DOHH2 (cell line): ENCODE data around the gene NEMF.
"Not testable (repeated sequence)": the region's sequence is repeated elsewhere in the genome, so short reads cannot be mapped to it uniquely, and the experiment has no call there.

Experiments used
- H3F3A ChIP-seq: fragments of 200-600 bp; sonication (generic), shearing (Covaris generic); 2 replicates; pipeline ENCODE4 v1.6.0; 2016; ENCODE audit warnings: antibody characterized with exemption, mild to moderate bottlenecking; ENCODE audit not compliant: control insufficient read depth, insufficient read depth
- H3K27ac ChIP-seq: fragments of 200-600 bp; sonication (generic); 2 replicates; pipeline ENCODE4 v1.5.1; 2014; ENCODE audit warnings: low read depth, mild to moderate bottlenecking, low read length, moderate library complexity
- H3K27me3 ChIP-seq: fragments of 200-600 bp; sonication (generic); 2 replicates; pipeline ENCODE4 v1.6.1; 2014; ENCODE audit warnings: mild to moderate bottlenecking, low read length, mixed read lengths; ENCODE audit not compliant: control insufficient read depth
- H3K36me3 ChIP-seq: fragments of 200-600 bp; sonication (generic); 2 replicates; pipeline ENCODE4 v1.6.1; 2014; ENCODE audit warnings: mild to moderate bottlenecking, low read length, moderate library complexity, mixed read lengths; ENCODE audit not compliant: control insufficient read depth
- H3K4me1 ChIP-seq: fragments of 200-600 bp; sonication (generic); 2 replicates; pipeline ENCODE4 v1.6.1; 2014; ENCODE audit warnings: mild to moderate bottlenecking, low read length, mixed read lengths; ENCODE audit not compliant: control insufficient read depth
- H3K4me2 ChIP-seq: fragments of 200-600 bp; sonication (generic); 2 replicates; pipeline ENCODE4 v1.6.0; 2014; ENCODE audit warnings: mild to moderate bottlenecking, low read length, moderate library complexity
- H3K4me3 ChIP-seq: fragments of 200-600 bp; sonication (generic); 2 replicates; pipeline ENCODE4 v1.5.1; 2014; ENCODE audit warnings: mild to moderate bottlenecking, low read length, mixed read lengths
- H3K79me2 ChIP-seq: fragments of 200-600 bp; sonication (generic); 2 replicates; pipeline ENCODE4 v1.6.1; 2014; ENCODE audit warnings: mild to moderate bottlenecking, low read length, mixed read lengths; ENCODE audit not compliant: control insufficient read depth
- H3K9me2 ChIP-seq: fragments of 200-600 bp; sonication (generic); replicated peaks from 2 replicates; pipeline ENCODE4 v1.6.1; 2014; ENCODE audit warnings: mild to moderate bottlenecking, low read length, mixed read lengths; ENCODE audit not compliant: control insufficient read depth
- H3K9me3 ChIP-seq: fragments of 200-600 bp; sonication (generic); 2 replicates; pipeline ENCODE4 v1.6.1; 2014; ENCODE audit warnings: antibody characterized with exemption, low read length, mixed read lengths; ENCODE audit not compliant: control insufficient read depth, insufficient read depth
- H4K20me1 ChIP-seq: fragments of 200-600 bp; sonication (generic); 2 replicates; pipeline ENCODE4 v1.6.0; 2014; ENCODE audit warnings: low read depth, mild to moderate bottlenecking, antibody characterized with exemption, low read length, moderate library complexity; ENCODE audit not compliant: control insufficient read depth, insufficient read depth
- CTCF ChIP-seq: fragments of 200-600 bp; sonication (generic); IDR thresholded peaks from one replicate; pipeline ENCODE4 v1.5.1; 2014; ENCODE audit warnings: antibody characterized with exemption, mild to moderate bottlenecking, low read depth, low read length; ENCODE audit not compliant: poor library complexity, severe bottlenecking
- EZH2phosphoT487 ChIP-seq: fragments of 200-600 bp; sonication (generic); IDR thresholded peaks from 2 replicates; pipeline ENCODE4 v1.6.1; 2017; ENCODE audit warnings: borderline replicate concordance, mild to moderate bottlenecking, antibody characterized with exemption, low read length, moderate library complexity, mixed read lengths

Gene NEMF

GRCh38 chr14:49897965-49898364, 45.4 kb upstream of the NEMF start:
- Histone ChIP-seq H3K27me3 (no peaks in the 10 kb centered on the region), H3K4me1 (peaks cover 40% of the 10 kb centered on the region), H3K9me3 (no peaks in the 10 kb centered on the region), H3K36me3 (peaks cover 56% of the 10 kb centered on the region), H3K79me2 (peaks cover 66% of the 10 kb centered on the region), H3K4me3 (peak overlapping the region; percentile 32), H3K27ac (no peak overlapping the region), H3F3A (peaks cover 56% of the 10 kb centered on the region), H3K4me2 (peak overlapping the region; percentile 66), H4K20me1 (peaks cover 37% of the 10 kb centered on the region), H3K9me2 (no peaks in the 10 kb centered on the region)
- no peak for TF ChIP-seq CTCF
- TF ChIP-seq EZH2phosphoT487 = no peak

- peaks cover 56% of the 10 kb centered on the region for H3K36me3 ChIP-seq
- H3K79me2 ChIP-seq = peaks cover 70% of the 10 kb centered on the region
- peak overlapping the region; percentile 98 for H3K4me3 ChIP-seq
- peak overlapping the region; percentile 66 for H3K4me2 ChIP-seq
- no peaks in the 10 kb centered on the region for H3K27me3 ChIP-seq
- H3K27ac ChIP-seq = no peak overlapping the region
- no peaks in the 10 kb centered on the region for H3K9me3 ChIP-seq
- peaks cover 56% of the 10 kb centered on the region for H3F3A ChIP-seq
- no peak for TF ChIP-seq EZH2phosphoT487
- no peak for TF ChIP-seq CTCF
- H4K20me1 ChIP-seq = peaks cover 37% of the 10 kb centered on the region
- peaks cover 40% of the 10 kb centered on the region for H3K4me1 ChIP-seq
- H3K9me2 ChIP-seq = no peaks in the 10 kb centered on the region
Measured at GRCh38 chr14:49897414-49897813, 44.8 kb upstream of the NEMF start.

GRCh38 chr14:49896966-49897365, 44.4 kb upstream of the NEMF start:
- H3K27ac ChIP-seq = no peak overlapping the region
- no peaks in the 10 kb centered on the region for H3K27me3 ChIP-seq
- TF ChIP-seq CTCF (no peak), EZH2phosphoT487 (no peak)
- H3K9me3 ChIP-seq = no peaks in the 10 kb centered on the region
- no peaks in the 10 kb centered on the region for H3K9me2 ChIP-seq
- H3K4me3 ChIP-seq = peak overlapping the region; percentile 98
- H3K79me2 ChIP-seq = peaks cover 74% of the 10 kb centered on the region
- H3K4me1 ChIP-seq = peaks cover 42% of the 10 kb centered on the region
- H3K36me3 ChIP-seq = peaks cover 56% of the 10 kb centered on the region
- H3F3A ChIP-seq = peaks cover 55% of the 10 kb centered on the region
- H4K20me1 ChIP-seq = peaks cover 37% of the 10 kb centered on the region
- peak overlapping the region; percentile 66 for H3K4me2 ChIP-seq

GRCh38 chr14:49896272-49896671, 43.7 kb upstream of the NEMF start:
- not testable (repeated sequence) for H3K9me3 ChIP-seq, H3K9me2 ChIP-seq, H3K27ac ChIP-seq, H3K27me3 ChIP-seq
- Histone ChIP-seq H3K79me2 (peaks cover 77% of the 10 kb centered on the region), H3K4me2 (peak overlapping the region; percentile 66), H3K4me3 (peak overlapping the region; percentile 98), H3F3A (peaks cover 52% of the 10 kb centered on the region), H3K4me1 (peaks cover 49% of the 10 kb centered on the region), H3K36me3 (peaks cover 56% of the 10 kb centered on the region), H4K20me1 (peaks cover 37% of the 10 kb centered on the region)
